H1 (cell line): Measurements from ENCODE around the gene CCNY.

Experiments used
- EZH2 ChIP-seq: fragments of 200-600 bp; sonication (generic); IDR thresholded peaks from 2 replicates; pipeline ENCODE4 v1.7.1; 2012; ENCODE audit warnings: low read depth, mild to moderate bottlenecking, moderate library complexity, low read length, inconsistent platforms; ENCODE audit not compliant: severe bottlenecking
- NRF1 ChIP-seq: IDR thresholded peaks from 2 replicates; pipeline ENCODE4 v1.6.1; 2011; ENCODE audit warnings: mild to moderate bottlenecking, low read depth, low read length, improper control_type of control experiment
- POLR2A ChIP-seq, 2 experiments: IDR thresholded peaks; 1 replicate in 1 of 2; 2 replicates in 1 of 2; pipeline ENCODE4 v1.6.1; 2011; ENCODE audit warnings: low read depth in 2 of 2, low read length in 2 of 2, mild to moderate bottlenecking in 2 of 2; ENCODE audit errors: control extremely low read depth in 1 of 2
- POLR2AphosphoS5 ChIP-seq: IDR thresholded peaks from 2 replicates; pipeline ENCODE4 v1.6.1; 2011; ENCODE audit warnings: low read depth, low read length
- RAD21 ChIP-seq, 2 experiments: IDR thresholded peaks in 1 of 2; conservative IDR thresholded peaks in 1 of 2; 2 replicates each; pipeline ENCODE4 v1.6.1; 2011; ENCODE audit warnings: low read depth in 2 of 2, low read length in 2 of 2, improper control_type of control experiment in 1 of 2, inconsistent platforms in 1 of 2, mild to moderate bottlenecking in 1 of 2, moderate library complexity in 1 of 2
- SUZ12 ChIP-seq: fragments of 200-600 bp; sonication (generic); IDR thresholded peaks from 2 replicates; pipeline ENCODE4 v1.6.1; 2012; ENCODE audit warnings: mild to moderate bottlenecking, inconsistent platforms, low read length, moderate library complexity, mixed read lengths

DNA sequence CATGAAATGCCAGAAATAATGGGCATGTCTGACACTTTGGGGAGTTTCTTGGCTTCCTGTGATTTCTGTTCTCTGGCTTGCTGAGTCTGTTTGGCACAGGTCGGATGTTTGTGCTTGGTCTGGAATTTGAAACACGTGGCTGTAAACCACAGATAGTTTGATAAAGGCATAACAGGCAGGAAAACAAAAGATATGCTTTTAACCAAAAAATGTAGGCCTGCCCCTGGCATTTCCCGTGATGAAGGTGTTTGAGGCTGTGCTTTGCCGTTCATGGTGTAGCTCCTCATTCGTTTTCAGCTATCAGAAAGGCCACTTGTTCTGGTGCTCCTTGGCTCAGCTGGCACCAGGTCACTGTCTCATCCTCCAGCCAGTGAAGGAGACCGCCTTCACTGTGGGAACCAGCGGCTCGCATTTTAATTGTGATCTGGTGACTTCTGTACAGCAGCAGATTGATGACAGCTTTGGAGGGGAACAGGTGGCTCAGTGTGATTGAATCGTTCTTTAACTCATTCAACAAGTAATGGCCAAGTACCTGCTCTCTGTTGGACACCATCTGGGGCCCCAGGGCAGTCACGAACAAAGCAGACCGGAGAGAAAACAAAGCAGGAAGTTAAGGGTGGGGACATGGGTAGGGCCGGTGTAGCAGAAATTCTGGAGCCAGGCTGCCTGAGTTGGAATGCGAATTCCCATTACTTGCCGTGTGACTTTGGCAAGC, 111.5 kb downstream of the CCNY start:
- no peak for TF ChIP-seq RAD21 (IDR thresholded peaks at IDR 0.05 in 1 of 2, conservative IDR thresholded peaks at IDR 0.05 in 1 of 2; ENCODE audit: low read depth in 2 of 2, low read length in 2 of 2)
- TF ChIP-seq POLR2A (IDR thresholded peaks at IDR 0.05; ENCODE audit: control extremely low read depth in 1 of 2, low read depth in 2 of 2, low read length in 2 of 2) = no peak
- no peak for TF ChIP-seq POLR2AphosphoS5
- TF ChIP-seq SUZ12 = no peak
- TF ChIP-seq EZH2 = no peak
- no peak for TF ChIP-seq NRF1
